Pancreas (tissue), 10 donors: ENCODE measurements around the gene RHO. TPM values are rescaled to one million over a fixed set of nuclear protein-coding genes. Genes with fewer than 3 reads are reported as not detected.
"Not testable (repeated sequence)": the region's sequence is repeated elsewhere in the genome, so short reads cannot be mapped to it uniquely, and the experiment has no call there.

Experiments
- ATAC-seq, 4 donors: fragments of 200-7000 bp; cut with Tn5 transposase; one replicate each; pipeline versions ENCODE4 v1.8.0 to v1.9.1; 2020; ENCODE audit warnings: mild to moderate bottlenecking in 4 of 4, moderate library complexity in 4 of 4
- DNase-seq, 6 donors: peaks; one replicate each; pipeline ENCODE4 v3.0.0-alpha.2; 2020
- FAIRE-seq: peaks from 2 replicates; lab custom pipeline; 2012; peaks lifted over from hg19 to GRCh38; lab: Jason Lieb, UNC
- H3K27ac ChIP-seq, 4 donors: fragments of 200-600 bp; sonication (generic); 1 replicate in 3 of 4; 2 replicates in 1 of 4; pipeline versions ENCODE4 v1.5.0 to v1.8.0; 2020
- H3K27me3 ChIP-seq, 4 donors: fragments of 200-600 bp; one replicate each; pipeline ENCODE4 v1.8.0; 2021
- H3K36me3 ChIP-seq, 3 donors: fragments of 200-600 bp; sonication (generic) in 1 of 3; one replicate each; pipeline versions ENCODE4 v1.5.0 to v1.8.0; 2020 to 2021
- H3K4me1 ChIP-seq, 3 donors: fragments of 200-600 bp; one replicate each; pipeline ENCODE4 v1.8.0; 2021
- H3K4me3 ChIP-seq, 4 donors: fragments of 200-600 bp; sonication (generic) in 2 of 4; one replicate each; pipeline versions ENCODE4 v1.5.0 to v1.8.0; 2020 to 2021
- H3K9me3 ChIP-seq, 4 donors: fragments of 200-600 bp; one replicate each; pipeline ENCODE4 v1.8.0; 2021
- WGBS, 2 donors: extraction: QIAGEN DNeasy Blood & Tissue Kit; methylation state at CpG; one replicate each; pipeline ENCODE4 v1.1.7; 2013; 5-methylcytosine and 5-hydroxymethylcytosine counted together
- intact Hi-C, 3 donors: fragments of 100-400 bp; cut with DNase I; formaldehyde crosslinking; loops; one replicate each; pipeline versions ENCODE4 v1.11.1 to v1.14.2; 2022
- polyA plus RNA-seq, 2 donors: library from polyadenylated mRNA; stranded (reverse); fragments of 200-250 nt; gene quantifications; one replicate each; pipeline ENCODE4 v1.2.3, GENCODE V29; 2013
- total RNA-seq, 6 donors: library from RNA; stranded (reverse); fragmentation: NEBNext Ultra II Directional in 4 of 6; extraction: Animal tissue kit (Norgen Biotek cat#: 25700) in 4 of 6; gene quantifications; one replicate each; pipeline versions ENCODE4 v1.2.1 to v1.2.4, GENCODE V29; 2021 to 2023
- TF ChIP-seq, protein P1 (sequence below), 4 donors: fragments of 200-600 bp; sonication (generic) in 3 of 4; IDR thresholded peaks; one replicate each; pipeline versions ENCODE4 v1.5.0 to v1.8.0; 2021; ENCODE audit warnings: antibody characterized with exemption in 4 of 4
- donor health status: healthy with polysubstance abuse.
- donor health status: DM: no; HTN: no; CAD: no; lungs with moderate emphysema.
- donor health status: DM: no; HTN: no; CAD: no.
- donor health status: control.
- donor health status: control.
- donor health status: Bipolar disorder and iron deficiency.
- donor health status: DM: yes; HTN: yes; CAD: no.
- donor health status: DM: no; HTN: no; CAD: no.
- donor health status: DM: no; HTN: no; CAD: no.
- donor health status: DM: yes; HTN: yes; CAD: no.

Gene RHO
- total and polyA plus RNA-seq, 8 donors = 0.05 TPM; not detected in 7

- Histone ChIP-seq H3K27ac (no peak overlapping the region), H3K27me3 (no peaks in the 10 kb centered on the region), H3K4me3 (no peak overlapping the region), H3K36me3 (no peaks in the 10 kb centered on the region), H3K4me1 (no peaks in the 10 kb centered on the region), H3K9me3 (no peaks in the 10 kb centered on the region)
- ATAC-seq (no peak), FAIRE-seq (no peak), DNase-seq (no peak)
- 88 to 96% methylated on average over 5 of the region's 5 CpGs for WGBS, 2 donors
- TF ChIP-seq, protein P1, sequence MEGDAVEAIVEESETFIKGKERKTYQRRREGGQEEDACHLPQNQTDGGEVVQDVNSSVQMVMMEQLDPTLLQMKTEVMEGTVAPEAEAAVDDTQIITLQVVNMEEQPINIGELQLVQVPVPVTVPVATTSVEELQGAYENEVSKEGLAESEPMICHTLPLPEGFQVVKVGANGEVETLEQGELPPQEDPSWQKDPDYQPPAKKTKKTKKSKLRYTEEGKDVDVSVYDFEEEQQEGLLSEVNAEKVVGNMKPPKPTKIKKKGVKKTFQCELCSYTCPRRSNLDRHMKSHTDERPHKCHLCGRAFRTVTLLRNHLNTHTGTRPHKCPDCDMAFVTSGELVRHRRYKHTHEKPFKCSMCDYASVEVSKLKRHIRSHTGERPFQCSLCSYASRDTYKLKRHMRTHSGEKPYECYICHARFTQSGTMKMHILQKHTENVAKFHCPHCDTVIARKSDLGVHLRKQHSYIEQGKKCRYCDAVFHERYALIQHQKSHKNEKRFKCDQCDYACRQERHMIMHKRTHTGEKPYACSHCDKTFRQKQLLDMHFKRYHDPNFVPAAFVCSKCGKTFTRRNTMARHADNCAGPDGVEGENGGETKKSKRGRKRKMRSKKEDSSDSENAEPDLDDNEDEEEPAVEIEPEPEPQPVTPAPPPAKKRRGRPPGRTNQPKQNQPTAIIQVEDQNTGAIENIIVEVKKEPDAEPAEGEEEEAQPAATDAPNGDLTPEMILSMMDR (IDR thresholded peaks at IDR 0.05) = no peak
- intact Hi-C loops = no loop called here
Measured at GRCh38 chr3:129542747-129543146, 14.3 kb downstream of the RHO start.

DNA sequence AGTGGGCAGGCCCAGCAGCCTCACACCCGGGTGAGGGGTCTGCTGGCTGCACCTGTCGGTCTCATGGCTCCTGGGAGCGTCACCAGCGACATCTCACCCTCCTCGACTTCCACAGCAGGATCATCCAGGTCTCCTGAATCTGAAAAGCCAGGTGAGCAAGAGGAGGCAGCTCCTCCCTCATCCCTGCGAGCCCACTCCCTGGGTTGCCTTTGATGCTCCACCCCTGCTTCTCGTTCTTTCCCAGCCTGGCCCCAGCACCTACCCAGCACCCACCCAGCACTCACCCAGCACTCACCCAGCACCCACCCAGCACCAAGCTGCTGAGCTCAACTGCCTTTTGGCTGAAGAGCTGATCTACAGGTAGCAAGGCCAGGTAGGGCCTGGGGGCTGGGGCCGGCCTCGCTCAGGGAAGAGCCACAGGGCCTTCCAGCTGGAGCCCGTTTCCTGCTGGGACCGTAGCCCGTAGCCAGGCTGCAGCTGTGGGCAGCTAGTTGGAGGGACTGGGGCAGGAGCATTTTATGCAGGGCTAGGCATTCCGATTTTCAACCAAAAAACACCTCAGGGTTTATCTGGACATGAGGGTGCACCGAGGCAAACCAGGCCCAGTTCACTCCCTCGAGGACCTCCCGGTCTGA lies 14.8 kb downstream of the RHO start, which contains the start of gene H1-8:
TSS of gene H1-8 (plus strand) at position 20 of the 635 bp plus-strand sequence. CDS start at position 64, 44 bp downstream.
- no peak for ATAC-seq
- no peak for FAIRE-seq
- intact Hi-C loops = no loop called here
- no peak for DNase-seq
- 87 to 89% methylated on average over 16 of the region's 16 CpGs for WGBS, 2 donors
- Histone ChIP-seq H3K36me3 (no peaks in the 10 kb centered on the region), H3K4me1 (no peaks in the 10 kb centered on the region), H3K9me3 (no peaks in the 10 kb centered on the region), H3K27ac (no peak within 1 kb of the TSS), H3K4me3 (no peak within 1 kb of the TSS), H3K27me3 (no peaks in the 10 kb centered on the region)
- TF ChIP-seq, protein P1 (IDR thresholded peaks at IDR 0.05) = no peak

DNA sequence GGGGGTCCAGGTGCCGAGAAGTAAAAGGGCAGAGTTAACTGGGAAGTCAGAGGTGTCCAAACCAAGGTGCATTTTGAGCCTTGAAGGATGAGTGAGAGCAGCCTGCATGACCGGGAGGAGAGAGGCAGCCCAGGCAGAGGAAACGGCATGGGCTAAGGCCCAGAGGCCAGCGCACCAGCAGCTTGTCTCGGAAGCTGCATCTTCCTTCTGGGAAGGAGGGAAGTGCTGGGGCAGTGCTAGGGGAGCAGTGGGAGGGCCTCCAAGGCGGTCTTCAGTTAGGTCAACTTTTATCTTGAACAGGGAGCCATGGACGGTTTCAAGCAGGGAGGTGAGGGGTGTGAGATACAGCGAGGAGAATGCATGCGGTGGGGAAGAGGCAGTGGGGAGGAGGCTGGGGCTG lies 15.6 kb downstream of the RHO start:
- WGBS, 2 donors = 86 to 90% methylated on average over 9 of the region's 9 CpGs
- H3K4me1 ChIP-seq = peaks cover 0 to 2% (median 0%) of the 10 kb centered on the region in 3 donors
- DNase-seq (no peak), FAIRE-seq (no peak), ATAC-seq (no peak)
- TF ChIP-seq, protein P1 (IDR thresholded peaks at IDR 0.05) = no peak
- no peaks in the 10 kb centered on the region for H3K9me3 ChIP-seq
- no peak overlapping the region for H3K4me3 ChIP-seq
- intact Hi-C loops = no loop called here
- no peaks in the 10 kb centered on the region for H3K36me3 ChIP-seq
- H3K27ac ChIP-seq = no peak overlapping the region
- H3K27me3 ChIP-seq = no peaks in the 10 kb centered on the region

DNA sequence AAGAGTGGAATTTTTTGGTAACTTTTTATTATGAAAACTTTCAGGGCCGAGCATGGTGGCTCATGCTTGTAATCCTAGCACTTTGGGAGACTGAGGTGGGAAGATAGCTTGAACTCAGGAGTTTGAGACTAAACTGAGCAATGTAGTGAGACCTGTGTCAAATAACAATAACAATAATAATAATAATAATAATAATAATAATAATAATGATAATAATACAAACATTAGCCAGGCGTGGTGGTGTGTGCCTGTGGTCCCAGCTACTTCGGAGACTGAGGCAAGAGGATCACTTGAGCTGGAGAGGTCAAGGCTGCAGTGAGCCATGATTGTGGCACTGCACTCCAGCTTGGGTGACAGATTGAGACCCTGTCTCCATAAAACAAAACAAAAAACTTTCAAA lies 17.5 kb downstream of the RHO start:
- FAIRE-seq, H3K4me3 ChIP-seq, H3K27ac ChIP-seq, intact Hi-C loops, ATAC-seq, DNase-seq, H3K9me3 ChIP-seq, H3K27me3 ChIP-seq, H3K36me3 ChIP-seq, H3K4me1 ChIP-seq: not testable (repeated sequence)
- WGBS, 2 donors = 80 to 95% methylated on average over 3 of the region's 3 CpGs

DNA sequence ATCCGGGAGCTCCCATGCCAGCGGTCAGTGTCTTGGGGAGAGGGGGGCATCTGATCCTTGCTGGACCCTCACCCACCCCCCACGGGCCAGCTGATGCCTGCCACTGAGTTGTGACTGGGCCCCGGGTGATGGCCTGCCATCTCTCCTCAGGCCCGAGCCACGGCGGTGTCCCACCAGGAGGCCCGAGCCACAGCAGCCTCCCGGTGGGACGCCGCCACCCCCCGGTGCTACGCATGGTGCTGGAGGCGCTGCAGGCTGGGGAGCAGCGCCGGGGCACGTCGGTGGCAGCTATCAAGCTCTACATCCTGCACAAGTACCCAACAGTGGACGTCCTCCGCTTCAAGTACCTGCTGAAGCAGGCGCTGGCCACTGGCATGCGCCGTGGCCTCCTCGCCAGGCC lies 18.8 kb downstream of the RHO start:
- no peak for FAIRE-seq

More for the DNA sequence above, 18.8 kb downstream of the RHO start:
- intact Hi-C loops = no loop called here
- DNase-seq (no peak), ATAC-seq (no peak)
- Histone ChIP-seq H3K4me3 (no peak overlapping the region), H3K27me3 (no peaks in the 10 kb centered on the region), H3K27ac (no peak overlapping the region), H3K9me3 (no peaks in the 10 kb centered on the region), H3K36me3 (no peaks in the 10 kb centered on the region), H3K4me1 (peaks cover 0 to 4% (median 0%) of the 10 kb centered on the region in 3 donors)
- TF ChIP-seq, protein P1 (IDR thresholded peaks at IDR 0.05) = no peak
- 97% methylated on average over 24 of the region's 24 CpGs for WGBS, 2 donors
